IgD-negative memory B cell (primary cell): ENCODE data around the gene CYB5R3. TPM values are rescaled to one million over a fixed set of nuclear protein-coding genes. Genes with fewer than 3 reads are reported as not detected.
"Not testable (repeated sequence)": the region's sequence is repeated elsewhere in the genome, so short reads cannot be mapped to it uniquely, and the experiment has no call there.

Source experiments
- H3K27ac Mint-ChIP-seq, 3 donors: one replicate each; pipeline ENCODE4 v1.8.0; 2020 to 2022; ENCODE audit warnings: mild to moderate bottlenecking in 3 of 3, mixed read lengths in 3 of 3, moderate library complexity in 1 of 3
- H3K27me3 Mint-ChIP-seq: one replicate; pipeline ENCODE4 v1.8.0; 2021; ENCODE audit warnings: mixed read lengths
- H3K36me3 Mint-ChIP-seq: one replicate; pipeline ENCODE4 v1.8.0; 2020; ENCODE audit warnings: mild to moderate bottlenecking, mixed read lengths
- H3K4me1 Mint-ChIP-seq, 3 donors: one replicate each; pipeline ENCODE4 v1.8.0; 2020 to 2022; ENCODE audit warnings: mixed read lengths in 3 of 3, mild to moderate bottlenecking in 1 of 3
- H3K4me3 Mint-ChIP-seq, 4 donors: one replicate each; pipeline ENCODE4 v1.8.0; 2020 to 2022; ENCODE audit warnings: mild to moderate bottlenecking in 4 of 4, mixed read lengths in 4 of 4, moderate library complexity in 3 of 4
- H3K9me3 Mint-ChIP-seq, 3 donors: one replicate each; pipeline ENCODE4 v1.8.0; 2020 to 2021; ENCODE audit warnings: mixed read lengths in 3 of 3, mild to moderate bottlenecking in 1 of 3
- polyA plus RNA-seq: library from polyadenylated mRNA; unstranded; fragments of 300-500 nt; fragmentation: Illumina TruSeq; gene quantifications from one replicate; pipeline ENCODE4 v1.2.3, GENCODE V29; 2021

The CYB5R3 gene
- polyA plus RNA-seq, 1 donor from 2014 or later = 138 TPM

DNA sequence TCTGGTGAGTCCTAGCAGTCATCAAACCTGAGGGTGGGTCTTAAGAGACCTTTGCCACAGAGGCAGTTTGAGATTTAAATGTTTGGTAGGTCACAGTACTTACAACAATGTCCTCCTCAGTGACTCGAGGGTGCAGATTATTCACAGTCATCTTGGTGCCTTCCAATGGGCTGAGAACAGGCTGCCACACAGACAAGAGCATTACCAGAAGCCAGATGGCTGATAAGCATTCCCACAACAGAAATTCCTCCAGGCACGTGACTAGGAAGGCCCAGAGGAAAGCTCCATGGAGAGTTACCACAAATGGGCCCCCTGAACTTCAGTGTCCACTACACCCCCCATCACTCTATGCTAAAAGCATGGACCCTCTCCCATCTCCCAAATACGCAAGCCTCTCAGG is 53.8 kb downstream of the CYB5R3 start:
- no peak overlapping the region for H3K4me3 Mint-ChIP-seq
- peaks cover 2% of the 10 kb centered on the region for H3K36me3 Mint-ChIP-seq
- H3K9me3 Mint-ChIP-seq = no peaks in the 10 kb centered on the region
- H3K4me1 Mint-ChIP-seq = no peaks in the 10 kb centered on the region
- H3K27me3 Mint-ChIP-seq = no peaks in the 10 kb centered on the region
- H3K27ac Mint-ChIP-seq = peak overlapping the region in 2 of 3 donors; percentile 50 to 67

DNA sequence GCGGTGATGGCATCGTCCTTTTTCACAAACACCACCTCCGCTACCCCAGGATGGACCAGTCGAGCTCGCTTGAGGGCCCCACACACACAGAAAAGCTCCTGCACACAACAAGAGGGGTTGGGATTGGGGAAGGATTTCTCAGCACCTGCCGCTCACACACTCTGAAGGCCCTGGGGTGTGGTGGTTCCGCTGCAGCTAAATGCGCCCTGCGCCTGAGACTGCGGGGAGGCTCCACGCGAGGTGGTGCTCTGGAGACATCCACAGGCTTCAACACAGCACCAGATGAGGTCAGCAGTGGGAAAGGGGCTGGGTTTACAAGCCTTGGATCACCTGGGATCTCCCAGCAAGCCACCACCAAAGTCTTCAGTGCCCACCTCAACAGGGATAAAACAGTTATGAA is 57.2 kb downstream of the CYB5R3 start:
- Mint-ChIP-seq H3K36me3 (peaks cover 2% of the 10 kb centered on the region), H3K27me3 (no peaks in the 10 kb centered on the region), H3K4me1 (peaks cover 0 to 5% (median 5%) of the 10 kb centered on the region in 3 donors), H3K4me3 (no peak overlapping the region), H3K27ac (no peak overlapping the region), H3K9me3 (no peaks in the 10 kb centered on the region)

DNA sequence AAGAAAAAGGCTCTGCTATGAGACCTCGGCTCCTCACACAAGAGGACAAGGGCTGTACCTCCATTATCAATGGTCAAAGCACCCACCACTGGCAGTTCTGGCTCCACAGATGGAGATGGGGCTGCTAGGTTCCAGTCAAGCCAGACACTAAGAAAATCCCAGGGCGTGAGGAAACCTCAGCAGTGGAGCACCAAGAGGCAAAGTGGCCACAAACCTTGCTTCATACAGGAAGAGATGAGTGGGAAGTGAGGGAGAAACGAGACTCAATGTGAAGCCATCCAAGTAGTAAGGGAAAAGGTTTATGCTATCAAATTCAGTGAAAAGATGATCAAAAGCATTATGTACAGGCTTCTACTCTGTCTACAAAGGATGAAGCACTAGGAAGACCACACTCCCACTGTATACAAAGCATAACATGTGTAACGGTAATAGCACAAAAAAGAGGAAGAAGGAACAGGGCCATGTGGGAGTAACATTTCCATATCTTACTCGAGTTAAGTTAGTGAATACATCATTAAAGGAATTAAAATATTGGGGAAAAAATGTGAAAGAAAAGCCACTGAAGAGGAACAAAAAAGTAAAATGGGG is 61.5 kb downstream of the CYB5R3 start:
- Mint-ChIP-seq H3K27ac (peak overlapping the region in 1 of 3 donors; percentile 67), H3K36me3 (peaks cover 1% of the 10 kb centered on the region), H3K4me1 (peaks cover 0 to 5% (median 5%) of the 10 kb centered on the region in 3 donors), H3K27me3 (no peaks in the 10 kb centered on the region), H3K9me3 (no peaks in the 10 kb centered on the region), H3K4me3 (no peak overlapping the region)

DNA sequence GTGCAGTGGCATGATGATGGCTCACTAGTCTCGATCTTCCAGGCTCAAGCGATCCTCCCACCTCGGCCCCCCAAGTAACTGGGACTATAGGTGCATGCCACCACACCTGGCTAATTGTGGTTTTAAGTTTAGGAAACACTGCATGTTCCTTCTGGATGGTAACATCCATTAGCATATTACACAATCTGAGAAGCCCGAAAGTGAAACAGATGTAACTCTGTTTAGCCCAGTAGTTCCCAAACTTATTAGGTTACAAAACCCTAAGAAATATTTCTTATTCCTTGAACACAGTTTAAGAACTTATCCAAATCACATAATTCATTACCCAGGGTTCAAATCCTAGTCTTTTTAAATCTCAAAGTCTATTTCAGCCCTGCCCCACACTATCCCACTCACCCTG is 62.8 kb downstream of the CYB5R3 start:
- Mint-ChIP-seq H3K36me3 (peaks cover 1% of the 10 kb centered on the region), H3K27me3 (no peaks in the 10 kb centered on the region), H3K27ac (peak overlapping the region in 2 of 3 donors; percentile 5 to 10), H3K4me3 (peak overlapping the region in 1 of 4 donors; percentile 23), H3K9me3 (no peaks in the 10 kb centered on the region), H3K4me1 (peaks cover 7 to 12% (median 10%) of the 10 kb centered on the region in 3 donors)

DNA sequence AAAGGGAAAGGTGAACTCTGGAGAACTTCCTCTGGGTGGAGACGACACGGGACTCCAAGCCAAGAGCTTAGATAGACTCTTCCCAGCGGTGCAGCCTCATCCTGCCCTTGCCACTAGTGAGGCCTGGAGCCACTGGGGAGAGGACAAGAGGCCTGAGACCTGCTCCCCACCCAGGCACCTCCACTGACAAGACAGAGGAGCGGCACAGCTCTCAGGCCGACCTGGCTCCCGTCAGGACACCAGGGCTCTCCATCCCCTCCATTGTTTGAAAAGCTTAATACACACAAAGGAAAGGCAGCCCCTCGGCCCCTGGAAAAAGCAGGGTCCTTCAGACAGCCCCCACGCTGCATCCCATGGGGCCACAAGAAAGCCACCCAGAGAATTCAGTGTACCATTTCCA is 64.1 kb downstream of the CYB5R3 start:
- H3K4me3 Mint-ChIP-seq = peak overlapping the region in 1 of 4 donors; percentile 32
- H3K36me3 Mint-ChIP-seq = peaks cover 1% of the 10 kb centered on the region
- no peak overlapping the region for H3K27ac Mint-ChIP-seq
- no peaks in the 10 kb centered on the region for H3K9me3 Mint-ChIP-seq
- H3K27me3 Mint-ChIP-seq = no peaks in the 10 kb centered on the region
- H3K4me1 Mint-ChIP-seq = peaks cover 13 to 15% (median 14%) of the 10 kb centered on the region in 3 donors

DNA sequence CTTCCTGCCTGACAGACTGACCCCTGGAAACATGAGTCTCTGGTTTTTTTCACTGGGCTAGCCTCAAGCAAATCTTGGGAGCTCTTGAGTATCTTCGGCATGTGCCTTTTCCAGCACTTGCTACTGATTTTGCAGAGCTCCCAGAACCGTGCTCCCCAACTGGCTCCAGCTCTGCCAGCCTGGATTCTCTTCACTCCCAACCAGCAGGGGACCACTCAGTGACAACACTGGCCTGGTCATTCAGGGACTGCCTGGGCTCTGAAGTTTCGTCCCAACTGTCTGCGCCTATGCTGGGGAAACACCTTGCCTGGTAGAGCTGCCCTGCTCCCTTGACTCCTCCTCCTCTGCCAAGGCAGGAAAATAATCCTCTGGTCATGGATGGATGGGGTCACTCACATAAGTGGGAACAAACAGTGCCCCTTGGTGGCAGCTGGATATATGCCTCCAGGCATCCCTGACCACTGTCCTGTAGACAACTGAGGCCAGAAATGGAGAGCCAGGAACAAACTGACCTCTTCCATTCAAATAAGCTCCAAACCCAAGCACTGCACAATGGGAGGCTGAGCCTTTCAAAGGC is 64.7 kb downstream of the CYB5R3 start:
- Mint-ChIP-seq H3K4me1 (peaks cover 13 to 15% (median 14%) of the 10 kb centered on the region in 3 donors), H3K36me3 (peaks cover 1% of the 10 kb centered on the region), H3K9me3 (no peaks in the 10 kb centered on the region), H3K27ac (no peak overlapping the region), H3K27me3 (no peaks in the 10 kb centered on the region), H3K4me3 (no peak overlapping the region)

DNA sequence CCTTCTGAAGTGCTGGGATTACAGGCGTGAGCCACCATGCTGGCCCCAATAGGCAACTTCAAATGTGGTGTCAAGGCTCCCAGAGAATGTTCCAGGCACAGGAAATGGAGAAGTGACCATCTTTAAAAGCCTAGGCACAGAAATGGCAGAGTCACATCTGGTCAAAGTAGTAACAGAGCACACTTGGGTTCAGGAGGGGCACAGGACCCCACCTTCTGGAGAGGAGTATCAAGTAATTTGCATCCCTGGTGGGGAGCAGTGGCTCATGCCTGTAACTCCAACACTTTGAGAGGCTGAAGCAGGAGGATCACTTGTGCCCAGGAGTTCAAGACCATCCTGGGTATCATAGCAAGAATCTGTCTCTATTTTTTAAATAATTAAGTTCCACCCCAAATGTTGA is 66.2 kb downstream of the CYB5R3 start:
- H3K36me3 Mint-ChIP-seq = peaks cover 1% of the 10 kb centered on the region
- H3K27ac Mint-ChIP-seq = no peak overlapping the region

DNA sequence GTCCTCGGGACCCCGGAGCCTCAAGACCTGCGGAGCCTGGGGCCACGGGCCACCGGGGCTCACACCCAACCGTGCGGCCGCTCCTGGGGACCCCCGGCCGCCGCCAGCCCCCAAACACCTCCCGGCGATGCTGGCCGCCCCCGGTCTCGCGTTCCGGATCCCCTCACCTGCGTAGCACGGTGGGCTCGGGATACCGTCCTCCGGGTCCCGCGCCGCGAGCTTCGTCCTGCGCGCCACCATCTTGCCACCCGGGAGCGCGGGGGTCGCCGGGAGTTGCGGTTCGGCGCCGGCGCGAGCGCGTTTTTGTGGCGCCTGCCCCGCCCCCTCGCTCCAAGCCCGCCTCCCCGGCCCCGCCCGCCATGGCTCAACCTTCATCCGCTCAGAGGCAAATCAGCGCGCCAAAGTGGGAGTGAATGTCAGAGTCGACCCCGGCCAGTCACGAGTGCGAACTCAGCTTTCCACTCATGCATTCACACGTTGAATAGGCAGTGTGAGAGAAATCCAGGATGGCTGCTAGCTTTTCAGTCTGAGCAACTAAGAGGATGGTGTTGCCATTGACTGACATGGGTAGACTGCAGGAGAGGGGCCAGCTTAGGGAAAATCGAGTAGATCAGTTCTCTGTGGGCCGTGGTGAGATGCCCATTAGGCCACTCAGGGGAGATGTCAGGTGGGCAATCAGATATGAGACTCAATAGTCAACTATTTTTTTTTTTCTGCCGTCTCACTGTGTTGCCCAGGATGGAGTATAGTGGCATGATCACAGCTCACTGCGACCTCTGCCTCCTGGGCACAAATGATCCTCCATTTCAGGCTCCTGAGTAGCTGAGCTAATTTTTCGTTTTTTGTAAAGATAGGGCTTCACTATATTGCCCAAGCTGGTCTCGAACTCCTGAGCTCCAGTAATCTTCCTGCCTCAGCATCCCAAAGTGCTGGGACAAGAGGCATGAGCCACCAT is 67.2 kb downstream of the CYB5R3 start:
- H3K36me3 Mint-ChIP-seq = peaks cover 3% of the 10 kb centered on the region

More for the DNA sequence above, 66.2 kb downstream of the CYB5R3 start:
- no peaks in the 10 kb centered on the region for H3K9me3 Mint-ChIP-seq
- peaks cover 13 to 15% (median 14%) of the 10 kb centered on the region in 3 donors for H3K4me1 Mint-ChIP-seq
- no peaks in the 10 kb centered on the region for H3K27me3 Mint-ChIP-seq
- H3K4me3 Mint-ChIP-seq = peak overlapping the region in 2 of 4 donors; percentile 95 to 96

DNA sequence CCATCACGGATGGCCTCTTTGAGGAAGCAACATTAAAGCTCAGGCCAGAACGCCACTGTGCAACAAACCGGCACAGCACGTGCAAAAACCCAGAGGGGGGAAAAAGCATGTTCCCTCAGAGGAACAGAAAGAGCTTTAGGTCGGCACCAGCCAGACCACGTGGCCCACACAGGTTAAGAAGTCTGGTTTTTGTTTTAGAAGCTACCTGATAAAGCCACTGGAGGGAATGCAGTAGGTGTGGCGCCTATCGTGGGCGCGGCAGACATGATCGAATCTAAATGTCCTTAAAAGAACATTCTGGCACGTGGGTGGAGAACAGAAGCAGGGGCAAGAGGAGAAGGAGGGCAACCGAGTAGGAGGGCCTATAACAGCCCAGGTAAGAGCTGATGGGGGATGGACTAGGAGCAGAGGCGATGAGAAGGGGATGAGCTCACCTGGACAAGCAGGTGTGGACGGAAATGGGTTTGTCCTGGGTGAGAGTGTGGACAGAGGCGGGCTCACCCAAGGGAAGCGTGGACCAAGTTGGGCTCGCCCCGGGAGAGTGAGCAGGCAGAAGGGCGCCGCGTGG is 67.9 kb downstream of the CYB5R3 start:
- Mint-ChIP-seq H3K4me3 (peak overlapping the region; percentile 92 to 99 (median 98)), H3K4me1 (peaks cover 9 to 13% (median 10%) of the 10 kb centered on the region in 3 donors), H3K27ac (peak overlapping the region; percentile 84 to 93 (median 91))
- not testable (repeated sequence) for H3K9me3 Mint-ChIP-seq, H3K36me3 Mint-ChIP-seq, H3K27me3 Mint-ChIP-seq

More for the DNA sequence above, 67.2 kb downstream of the CYB5R3 start:
- H3K27ac Mint-ChIP-seq = peak overlapping the region; percentile 91 to 93 (median 91)
- no peaks in the 10 kb centered on the region for H3K27me3 Mint-ChIP-seq
- peak overlapping the region; percentile 92 to 99 (median 96) for H3K4me3 Mint-ChIP-seq
- peaks cover 9 to 13% (median 10%) of the 10 kb centered on the region in 3 donors for H3K4me1 Mint-ChIP-seq
- H3K9me3 Mint-ChIP-seq = no peaks in the 10 kb centered on the region

DNA sequence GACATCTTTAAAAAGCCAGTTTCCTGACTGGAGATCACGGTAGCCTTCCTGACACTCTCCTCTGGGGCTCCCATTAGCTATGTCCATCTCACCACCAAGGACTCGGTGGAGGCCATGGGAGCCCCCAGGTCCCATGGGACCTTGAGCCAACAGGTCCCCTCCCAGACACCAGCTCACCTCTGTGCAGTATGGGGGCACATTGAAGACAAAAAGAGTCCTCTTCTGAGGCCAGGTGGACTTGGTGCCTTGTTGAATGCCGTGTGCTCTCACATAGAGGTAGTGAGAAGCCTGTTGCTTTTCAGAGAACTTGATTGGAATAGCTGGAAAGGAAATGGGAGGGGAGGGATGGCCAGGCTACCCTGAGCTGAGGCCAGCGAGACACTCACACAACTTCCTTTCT is 69.2 kb downstream of the CYB5R3 start:
- H3K4me3 Mint-ChIP-seq = peak overlapping the region in 1 of 4 donors; percentile 12

DNA sequence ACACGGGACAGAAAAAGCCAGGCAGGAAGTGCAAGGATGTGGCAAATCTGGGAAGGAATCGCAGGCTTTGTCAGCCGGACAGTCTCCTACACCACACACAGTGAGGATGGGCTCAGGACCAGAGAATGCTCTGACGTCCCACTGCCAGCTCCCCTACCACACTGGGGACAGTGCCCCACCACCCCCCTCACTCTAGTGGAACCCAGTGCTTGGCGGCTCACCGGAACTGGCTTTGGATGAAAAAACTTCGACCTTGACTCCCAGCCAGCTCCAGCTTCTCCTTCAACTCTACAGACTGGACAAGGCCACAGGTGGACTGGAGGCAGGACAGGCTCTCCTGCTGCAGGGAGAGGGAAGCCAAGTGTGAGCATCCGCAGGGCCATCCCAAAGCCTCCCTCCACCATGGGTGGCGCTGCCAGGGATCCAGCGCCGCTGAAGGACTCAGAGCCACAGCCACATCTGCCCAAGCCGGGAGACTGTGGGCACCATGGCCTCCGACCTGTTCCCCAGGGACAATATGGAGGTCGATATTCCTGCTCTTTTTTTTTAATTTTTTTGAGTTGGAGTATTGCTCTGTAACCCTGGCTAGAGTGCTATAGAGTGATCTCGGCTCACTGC is 71.5 kb downstream of the CYB5R3 start:
- Mint-ChIP-seq H3K4me1 (peaks cover 9 to 13% (median 10%) of the 10 kb centered on the region in 3 donors), H3K4me3 (peak overlapping the region in 1 of 4 donors; percentile 32), H3K9me3 (no peaks in the 10 kb centered on the region), H3K36me3 (peaks cover 4% of the 10 kb centered on the region), H3K27me3 (no peaks in the 10 kb centered on the region), H3K27ac (peak overlapping the region in 1 of 3 donors; percentile 31)

More for the DNA sequence above, 69.2 kb downstream of the CYB5R3 start:
- not testable (repeated sequence) for H3K36me3 Mint-ChIP-seq, H3K27me3 Mint-ChIP-seq, H3K9me3 Mint-ChIP-seq
- Mint-ChIP-seq H3K27ac (peak overlapping the region in 1 of 3 donors; percentile 67), H3K4me1 (peaks cover 9 to 13% (median 10%) of the 10 kb centered on the region in 3 donors)

DNA sequence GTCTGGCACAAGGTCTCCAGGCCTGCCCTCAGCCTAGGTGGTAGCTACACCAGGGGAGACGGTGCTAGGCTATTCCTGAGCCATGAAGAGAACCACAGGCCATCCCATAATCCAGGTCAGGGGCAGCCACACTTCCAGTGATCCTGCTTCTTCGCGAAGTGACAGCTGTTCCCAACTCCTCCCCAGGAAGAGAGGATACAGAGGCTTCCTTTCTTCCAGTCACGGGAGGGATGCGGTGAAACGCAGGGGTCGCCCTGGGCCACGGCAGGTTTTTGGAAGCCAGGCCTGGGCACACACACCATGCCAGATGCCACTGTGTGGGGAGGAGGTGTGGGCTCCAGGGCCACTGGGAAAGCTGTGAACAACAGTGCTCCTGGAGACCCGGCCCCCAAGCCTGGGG is 72.1 kb downstream of the CYB5R3 start:
- H3K9me3 Mint-ChIP-seq, H3K4me3 Mint-ChIP-seq, H3K36me3 Mint-ChIP-seq, H3K4me1 Mint-ChIP-seq, H3K27ac Mint-ChIP-seq, H3K27me3 Mint-ChIP-seq: not testable (repeated sequence)

DNA sequence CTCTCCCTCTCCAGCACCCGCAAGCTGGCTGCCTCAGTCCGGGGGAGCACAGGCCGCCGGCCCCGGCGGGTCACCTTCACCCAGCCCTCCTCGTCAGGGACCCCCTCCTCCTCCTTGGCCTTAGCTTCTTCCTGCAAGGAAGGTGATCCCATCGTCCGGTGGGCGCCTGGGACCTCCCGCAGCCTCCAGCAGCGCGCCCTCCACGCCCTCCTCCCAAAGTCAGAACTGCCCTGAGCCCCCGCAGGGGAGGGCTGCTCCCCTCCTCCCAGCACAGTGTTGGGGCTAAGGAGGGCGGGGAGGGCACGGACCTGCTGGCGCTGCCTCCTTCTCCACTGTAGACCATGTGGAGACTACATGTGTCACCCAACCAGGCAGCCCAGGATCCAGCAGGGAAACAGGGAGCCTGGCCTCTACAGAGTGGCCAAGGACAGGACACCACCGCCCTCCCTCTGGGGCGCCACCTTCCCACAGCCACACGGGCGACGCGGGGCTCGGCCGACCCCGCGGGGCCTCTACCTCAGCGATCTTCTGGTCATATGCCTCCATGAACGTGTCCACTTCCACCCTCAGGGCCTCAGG is 73.1 kb downstream of the CYB5R3 start:
- H3K4me1 Mint-ChIP-seq, H3K9me3 Mint-ChIP-seq, H3K36me3 Mint-ChIP-seq, H3K4me3 Mint-ChIP-seq, H3K27ac Mint-ChIP-seq, H3K27me3 Mint-ChIP-seq: not testable (repeated sequence)

DNA sequence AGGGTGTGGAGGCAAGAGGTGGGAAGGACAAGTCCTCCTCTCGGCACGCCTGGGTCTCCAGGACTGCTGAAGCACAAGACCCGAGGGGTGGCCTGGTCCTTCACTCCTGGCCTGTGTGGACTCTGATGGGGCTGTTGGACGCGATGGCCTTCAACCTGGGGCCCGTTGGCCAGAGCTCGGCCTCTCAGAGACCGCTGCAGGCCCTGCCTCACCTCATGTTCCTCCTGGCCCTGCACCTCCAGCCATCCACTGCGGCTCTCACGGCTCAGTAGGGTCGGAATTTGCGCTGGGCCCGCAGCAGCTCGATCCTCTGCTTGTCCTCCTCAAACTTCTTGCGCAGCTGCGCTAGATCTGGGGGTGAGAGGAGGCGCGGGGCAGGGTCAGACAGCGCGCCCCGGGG is 74.7 kb downstream of the CYB5R3 start:
- not testable (repeated sequence) for H3K4me1 Mint-ChIP-seq, H3K9me3 Mint-ChIP-seq, H3K36me3 Mint-ChIP-seq, H3K27ac Mint-ChIP-seq, H3K4me3 Mint-ChIP-seq, H3K27me3 Mint-ChIP-seq
